ENCODE measurements around the gene MUC4.

- TF ChIP-seq FOS (IDR thresholded peaks at IDR 0.05; ENCODE audit: borderline replicate concordance, extremely low read depth, insufficient read length) (no peak), JUNB (IDR thresholded peaks at IDR 0.05) (no peak), POLR2AphosphoS5 (IDR thresholded peaks at IDR 0.05; ENCODE audit: low read length) (no peak), CHD2 (IDR thresholded peaks at IDR 0.05; ENCODE audit: borderline replicate concordance, low read depth, low read length) (no peak), EZH2 (IDR thresholded peaks at IDR 0.05; ENCODE audit: borderline replicate concordance, control insufficient read depth, low read depth, low read length) (no peak), BCL3 (IDR thresholded peaks at IDR 0.05; ENCODE audit: borderline replicate concordance, insufficient read depth, low read depth, low read length, poor library complexity, severe bottlenecking) (no peak), SREBF2 (IDR thresholded peaks at IDR 0.05; ENCODE audit: low read length) (no peak), CTCF (IDR thresholded peaks at IDR 0.05 in 2 of 3, conservative IDR thresholded peaks at IDR 0.05 in 1 of 3; ENCODE audit: control insufficient read depth in 2 of 3, extremely low read depth in 1 of 3, insufficient read depth in 1 of 3, low read depth in 3 of 3, low read length in 3 of 3) (no peak)
These were observed 96.6 kb downstream of the MUC4 start for GRCh38 chr3:195715134-195715533.

All from GM12878 (cell line).